Stimulated activated CD4-positive, alpha-beta T cell treated with anti-CD3 and anti-CD28 coated beads, Interleukin-15, amount 100 ng/mL, for 48 hours (primary cell): Measurements from ENCODE around the gene TMEM176A.

Source experiments
- DNase-seq, 2 donors: peaks; one replicate each; pipeline ENCODE4 v3.0.0-alpha.2; 2020; ENCODE audit warnings: low read depth in 2 of 2

The TMEM176A gene

GRCh38 chr7:150848561-150849115, 48.1 kb downstream of the TMEM176A start:
- DNase-seq = no peak

- DNase-seq = no peak
Observed at GRCh38 chr7:150849204-150849775, 48.7 kb downstream of the TMEM176A start.

GRCh38 chr7:150850273-150850672, 49.7 kb downstream of the TMEM176A start:
- DNase-seq = no peak

- no peak for DNase-seq
Observed at GRCh38 chr7:150851492-150852370, 51.2 kb downstream of the TMEM176A start.

GRCh38 chr7:150852371-150852905, 51.9 kb downstream of the TMEM176A start, which contains the start of gene AOC1:
Gene AOC1 (plus strand): TSS chr7:150852517. CDS start chr7:150856471, 3,954 bp downstream.
- no peak for DNase-seq

GRCh38 chr7:150854066-150855000, 53.8 kb downstream of the TMEM176A start:
- no peak for DNase-seq
